DMS153 treated with DMSO at 0.1 percent for 48 hours (cell line): Measurements from ENCODE around the gene FOXJ1.

Experiments
- DNase-seq: peaks from one replicate; lab custom pipeline; 2025; ENCODE audit not compliant: unreplicated experiment; lab: John Stamatoyannopoulos, UW

The FOXJ1 gene

GRCh38 chr17:76142039-76142584, 1.1 kb upstream of the FOXJ1 start:
- no peak for DNase-seq

GRCh38 chr17:76140661-76141211, 309 bp downstream of the FOXJ1 start:
- DNase-seq: no peak

GRCh38 chr17:76139801-76140660, 1.0 kb downstream of the FOXJ1 start:
- DNase-seq: peak; percentile 52

GRCh38 chr17:76138896-76139752, 1.9 kb downstream of the FOXJ1 start:
- no peak for DNase-seq

DNA sequence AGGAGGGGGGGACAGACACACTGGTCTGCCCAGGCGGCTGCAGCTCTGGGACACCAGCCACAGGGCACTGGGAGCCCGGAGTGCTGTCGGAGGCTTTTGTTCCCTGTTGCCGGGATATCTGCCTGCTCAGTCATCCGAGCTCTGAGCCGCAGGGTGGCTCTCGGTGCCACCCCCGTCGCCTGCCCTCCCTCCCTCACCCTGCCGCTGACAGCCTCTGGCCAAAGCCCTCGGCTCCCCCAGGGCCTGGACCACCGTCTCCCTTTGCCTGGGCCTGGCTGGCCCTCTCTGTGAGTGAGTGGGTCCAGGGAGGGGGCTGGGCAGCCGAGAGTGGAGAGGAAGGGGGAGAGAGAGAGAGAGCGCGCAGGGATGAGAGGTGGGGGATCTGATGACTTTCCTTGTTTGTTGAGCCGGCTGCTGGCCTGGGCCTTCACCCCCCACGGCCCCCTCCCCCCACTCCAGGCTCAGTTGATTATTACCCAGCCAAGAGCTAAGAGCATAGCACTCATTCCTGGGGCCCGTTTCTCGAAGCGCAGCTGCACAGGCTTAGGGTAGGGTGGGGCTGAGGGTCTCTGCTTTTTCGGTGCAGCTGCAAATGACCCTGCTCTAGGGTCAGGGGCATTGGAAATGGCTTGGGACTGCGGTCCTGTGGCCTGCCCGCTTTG, 2.7 kb downstream of the FOXJ1 start:
- peak; percentile 22 for DNase-seq

GRCh38 chr17:76137351-76138233, 3.5 kb downstream of the FOXJ1 start:
- no peak for DNase-seq

GRCh38 chr17:76137001-76137350, 4.1 kb downstream of the FOXJ1 start:
- no peak for DNase-seq

- no peak for DNase-seq
These were observed 4.6 kb downstream of the FOXJ1 start for GRCh38 chr17:76136276-76137000.

DNA sequence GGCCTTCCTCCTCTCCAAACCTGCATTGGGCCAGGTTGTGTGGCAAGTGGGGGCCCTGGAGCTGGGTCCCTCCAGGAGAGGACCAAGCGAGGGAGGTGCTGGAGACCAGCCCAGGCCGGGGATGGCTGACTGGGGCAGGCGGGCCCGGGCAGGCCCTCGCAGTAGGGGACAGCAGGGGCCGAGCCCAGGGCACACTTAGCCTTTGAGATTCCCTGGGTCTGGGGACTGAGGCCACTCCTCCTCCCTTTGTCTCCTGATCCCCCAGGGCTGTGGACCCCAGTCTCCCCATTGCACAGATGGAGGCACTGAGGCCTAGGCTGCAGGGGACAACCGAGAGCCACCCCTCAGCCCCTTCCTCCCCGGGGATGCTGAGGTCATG, 5.2 kb downstream of the FOXJ1 start:
- DNase-seq: no peak

GRCh38 chr17:76134911-76135809, 5.9 kb downstream of the FOXJ1 start:
- no peak for DNase-seq

DNA sequence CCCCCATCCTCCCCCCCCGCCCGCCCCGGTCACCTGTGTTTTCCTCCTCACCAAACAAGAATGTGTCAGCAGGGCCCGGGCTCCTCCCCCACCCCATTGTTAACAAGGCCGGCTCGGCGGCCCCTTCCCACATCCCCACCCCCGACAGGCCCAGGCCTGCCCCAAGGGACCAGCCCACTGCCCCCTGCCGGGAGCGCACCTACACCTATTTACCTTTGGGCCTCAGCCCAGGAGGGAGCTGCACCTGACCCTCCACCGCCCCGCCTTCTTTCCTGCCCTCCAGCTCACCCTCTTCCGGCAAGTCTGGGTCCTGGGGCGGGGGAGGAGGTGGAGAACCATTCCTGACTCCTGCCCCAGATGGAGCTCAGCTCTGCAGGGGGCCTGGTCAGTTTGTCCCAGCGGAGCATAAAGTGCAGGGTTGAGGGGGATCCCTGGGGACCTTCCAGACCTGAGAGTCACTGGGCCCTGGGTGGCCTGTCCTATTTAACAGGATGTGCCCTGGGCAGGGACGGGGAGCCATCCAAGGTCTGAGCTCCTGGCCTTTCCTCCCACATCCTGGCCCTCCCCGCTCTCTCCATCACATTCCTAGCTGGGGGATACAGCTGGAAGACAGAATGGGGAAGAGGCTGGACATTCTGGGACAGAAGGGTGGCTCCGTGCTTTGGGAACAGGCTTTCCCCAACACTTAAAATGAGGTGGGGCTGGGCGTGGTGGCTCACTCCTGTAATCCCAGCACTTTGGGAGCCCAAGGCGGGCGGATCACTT, 8.3 kb downstream of the FOXJ1 start:
- DNase-seq: peak; percentile 91

GRCh38 chr17:76131692-76132573, 9.1 kb downstream of the FOXJ1 start:
- DNase-seq: peak; percentile 90

- DNase-seq: no peak
These were observed 9.9 kb downstream of the FOXJ1 start for GRCh38 chr17:76131051-76131691.

DNA sequence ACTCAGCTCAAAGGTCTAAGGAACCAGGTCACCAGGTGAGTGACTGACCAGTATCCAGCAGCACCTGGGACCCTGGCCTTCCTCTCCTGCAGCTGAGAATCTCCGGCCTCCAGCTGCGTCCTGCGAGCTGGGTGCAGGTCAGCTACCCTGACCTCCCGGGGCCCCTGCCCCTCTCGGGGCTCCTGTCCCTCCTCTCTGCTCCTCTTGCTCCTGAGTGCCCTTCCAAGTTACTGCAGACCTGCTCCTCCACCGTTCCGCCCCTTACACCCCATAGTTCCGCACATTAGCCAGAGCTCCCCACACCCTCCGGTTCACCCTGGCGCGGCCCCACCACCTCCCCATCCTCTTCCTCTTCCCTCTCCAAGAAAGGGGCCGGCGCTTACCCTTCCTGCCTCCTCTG, 10.6 kb downstream of the FOXJ1 start:
- no peak for DNase-seq

DNA sequence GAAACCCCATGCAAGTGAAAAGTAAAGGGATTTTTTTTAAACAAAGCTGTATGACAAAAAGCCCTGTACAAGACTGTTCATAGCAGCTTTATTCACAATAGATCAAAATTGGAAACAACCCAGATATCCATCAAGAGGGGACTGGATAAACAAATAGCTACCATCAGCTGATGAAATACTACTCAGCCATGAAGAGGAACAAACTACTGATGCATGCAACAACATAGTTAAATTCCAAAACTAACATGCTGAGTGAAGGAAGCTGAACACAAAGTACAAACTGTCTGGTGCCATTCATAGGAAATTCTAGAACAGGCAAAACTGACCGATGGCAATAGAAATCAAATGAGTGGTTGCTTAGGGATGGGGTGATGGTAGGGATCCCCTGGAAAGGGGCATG, 15.1 kb downstream of the FOXJ1 start:
- DNase-seq: no peak

- no peak for DNase-seq
These were observed 15.7 kb downstream of the FOXJ1 start for GRCh38 chr17:76125391-76125675.
